Raji (cell line): ENCODE measurements around the gene TCF20.

Source experiments
- POLR2A ChIP-seq: IDR thresholded peaks from 2 replicates; pipeline ENCODE4 v1.6.1; 2011; ENCODE audit warnings: low read depth, low read length, control low read depth; ENCODE audit not compliant: insufficient read depth

Gene TCF20

DNA sequence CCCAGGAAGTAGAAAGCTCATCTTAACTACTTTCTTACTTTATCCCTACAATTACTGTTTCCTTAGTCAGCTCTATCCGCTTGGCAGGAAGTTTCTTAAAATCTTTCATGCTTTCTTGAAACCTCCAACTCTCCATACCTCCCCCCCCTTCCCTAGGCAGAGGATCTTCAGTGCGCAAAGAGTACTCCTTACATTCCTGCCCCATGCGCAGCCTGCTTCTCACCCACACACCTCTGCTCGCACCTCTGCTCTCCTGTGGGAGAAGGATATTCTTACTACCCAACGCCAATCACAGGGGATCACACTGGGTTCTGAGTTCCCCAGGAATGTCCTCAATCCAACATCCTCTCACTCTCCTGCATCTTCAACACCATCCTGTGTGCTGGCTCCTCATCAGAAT is 12.3 kb downstream of the TCF20 start:
- no peak for TF ChIP-seq POLR2A

DNA sequence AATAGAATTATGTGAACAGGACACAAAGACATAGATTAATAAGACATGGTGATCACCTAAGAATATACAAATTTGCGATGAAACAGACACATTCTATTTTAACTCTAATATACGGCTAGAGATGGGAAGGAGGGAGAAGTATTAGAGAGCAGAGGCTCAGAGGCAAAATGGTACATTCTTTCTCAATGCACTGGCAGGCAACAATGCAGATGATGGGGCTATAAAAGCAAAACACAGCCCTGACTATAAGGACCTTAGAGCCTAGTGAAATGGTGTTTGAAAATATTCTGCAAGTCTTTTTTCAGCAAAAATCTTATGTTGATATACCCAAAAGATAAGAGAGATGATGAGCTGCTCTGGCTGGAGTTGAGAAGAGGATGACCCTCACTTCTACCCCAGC is 13.1 kb downstream of the TCF20 start:
- TF ChIP-seq POLR2A: no peak

DNA sequence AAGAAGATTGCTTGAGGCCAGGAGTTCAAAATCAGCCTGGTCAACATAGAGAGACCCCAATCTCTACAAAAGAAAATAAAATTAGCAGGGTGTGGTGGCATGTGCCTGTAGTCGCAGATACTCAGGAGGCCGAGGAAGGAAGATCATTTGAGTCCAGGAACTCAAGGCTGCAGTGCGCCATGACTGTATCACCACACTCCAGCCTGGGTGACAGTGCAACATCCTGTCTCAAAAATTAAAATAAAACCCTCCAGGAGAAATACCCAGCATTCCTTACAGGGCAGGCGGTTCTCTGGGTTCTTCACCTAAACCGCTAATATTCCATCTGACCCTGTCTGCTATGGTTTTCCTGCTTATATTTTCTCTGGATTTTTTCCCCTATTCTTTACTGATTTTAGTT is 13.5 kb downstream of the TCF20 start:
- no peak for TF ChIP-seq POLR2A

DNA sequence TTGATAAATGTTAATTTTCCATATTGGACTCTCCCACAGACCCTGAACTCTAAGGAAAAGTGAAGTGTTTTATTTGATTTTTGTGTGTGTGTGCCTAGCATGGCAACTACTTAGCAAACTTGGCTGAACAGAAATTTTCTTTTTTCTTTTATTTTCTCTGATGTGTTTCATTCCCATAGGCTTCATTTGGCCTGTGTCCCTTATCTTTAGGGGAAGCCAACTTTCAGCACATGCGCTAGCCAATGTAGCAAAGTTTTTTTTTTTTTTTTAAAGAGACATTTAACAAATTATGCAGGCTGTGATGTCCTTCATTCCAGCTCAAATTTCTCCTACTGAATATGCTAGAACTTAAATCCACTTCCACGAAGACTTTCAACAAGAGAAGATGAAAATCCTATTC is 14.2 kb downstream of the TCF20 start:
- no peak for TF ChIP-seq POLR2A

DNA sequence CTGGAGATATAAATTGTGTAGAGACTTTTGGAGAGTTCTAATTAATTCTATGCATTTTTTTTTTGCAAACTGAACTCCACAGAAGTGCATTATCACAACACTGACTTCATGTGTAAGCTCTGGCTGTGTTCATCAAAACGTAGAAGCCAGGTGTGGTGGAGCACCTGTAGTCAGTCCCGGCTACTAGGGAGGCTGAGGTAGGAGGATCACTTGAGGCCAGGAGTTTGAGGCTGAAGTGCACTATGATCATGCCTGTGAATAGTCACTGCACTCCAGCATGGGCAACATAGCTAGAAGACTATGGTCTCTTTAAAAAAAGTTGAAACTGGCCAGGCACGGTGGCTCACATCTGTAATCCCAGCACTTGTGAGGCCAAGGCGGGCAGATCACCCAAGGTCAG is 20.6 kb downstream of the TCF20 start:
- no peak for TF ChIP-seq POLR2A

DNA sequence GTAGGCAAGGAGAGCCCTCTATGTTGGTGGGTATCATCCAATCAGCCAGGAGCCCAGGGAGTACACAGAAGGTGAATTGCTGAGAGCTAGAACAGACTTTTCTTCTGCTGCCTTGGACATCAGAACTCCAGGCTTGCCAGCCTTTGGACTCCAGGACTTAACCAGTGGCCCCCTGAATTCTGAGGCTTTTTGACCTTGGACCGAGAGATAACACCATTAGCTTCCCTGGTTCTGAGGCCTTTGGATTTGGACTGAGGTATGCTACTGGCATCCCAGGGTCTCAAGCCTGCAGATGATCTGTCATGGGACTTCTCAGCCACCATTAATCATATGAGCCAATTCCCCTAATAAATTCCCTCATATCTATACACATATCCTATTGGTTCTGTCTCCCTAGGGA is 21.5 kb downstream of the TCF20 start:
- TF ChIP-seq POLR2A: no peak

DNA sequence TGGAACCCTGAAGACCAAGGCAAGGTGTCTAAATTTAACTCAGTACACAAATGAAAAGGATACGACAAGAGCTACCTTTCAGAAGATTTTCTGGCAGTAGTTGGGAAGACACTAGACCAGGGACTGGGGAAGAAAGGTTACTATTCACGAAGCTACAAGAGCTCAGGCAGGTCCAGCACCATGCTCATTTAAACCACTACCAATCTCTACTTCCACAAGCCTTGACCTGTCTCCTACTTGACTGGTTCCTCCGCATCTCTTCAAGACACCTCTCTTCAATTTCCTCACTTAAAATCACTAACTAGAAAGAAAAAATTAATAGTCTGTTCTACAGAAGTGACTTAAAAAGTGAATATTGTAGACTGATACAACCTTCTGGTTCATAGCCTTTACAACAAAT is 22.9 kb downstream of the TCF20 start:
- no peak for TF ChIP-seq POLR2A

DNA sequence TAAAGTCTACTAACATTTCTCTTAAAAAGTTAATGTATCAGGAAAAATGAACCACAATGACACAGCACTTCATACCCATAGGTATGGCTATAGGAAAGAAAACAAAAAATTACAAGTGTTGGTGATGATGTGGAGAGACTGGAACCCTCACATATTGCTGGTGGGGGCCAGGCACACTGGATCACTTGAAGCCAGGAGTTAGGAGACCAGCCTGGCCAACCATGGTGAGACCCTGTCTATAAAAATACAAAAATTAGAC is 26.7 kb downstream of the TCF20 start:
- no peak for TF ChIP-seq POLR2A

DNA sequence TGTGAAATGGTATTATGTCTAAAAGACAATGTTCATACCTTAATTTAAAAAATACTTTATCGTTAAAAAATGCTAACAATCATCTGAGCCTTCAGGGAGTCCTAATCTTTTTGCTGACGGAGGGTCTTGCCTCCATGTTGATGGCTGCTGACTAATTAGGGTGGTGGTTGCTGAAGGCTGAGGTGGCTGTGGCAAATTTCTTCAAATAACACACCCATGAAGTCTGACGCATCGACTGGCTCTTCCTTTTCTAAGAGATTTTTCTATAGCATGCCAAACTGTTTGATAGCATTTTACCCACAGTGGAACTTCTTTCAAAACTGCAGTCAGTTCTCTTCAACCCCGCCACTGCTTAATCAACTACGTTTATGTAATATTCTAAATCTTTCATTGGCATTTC is 33.6 kb downstream of the TCF20 start:
- TF ChIP-seq POLR2A: no peak

DNA sequence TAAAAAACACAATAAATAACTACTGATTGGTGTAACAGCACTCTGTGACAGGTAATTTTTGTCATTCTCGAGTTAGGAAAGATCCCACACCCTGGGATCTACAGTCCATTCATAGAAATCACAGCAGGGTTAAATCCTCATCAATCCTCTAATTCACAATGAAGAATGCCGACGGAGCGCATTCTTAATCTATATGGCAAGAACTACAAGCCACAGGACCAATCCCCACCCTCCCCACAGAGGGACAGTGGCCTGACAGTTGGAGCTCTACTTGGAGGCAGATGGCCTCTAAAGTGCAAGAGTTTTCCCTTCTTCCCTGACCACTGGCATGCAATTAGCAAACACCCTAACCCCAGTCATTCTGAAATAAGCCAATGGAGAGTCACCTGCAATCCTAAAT is 34.2 kb downstream of the TCF20 start:
- no peak for TF ChIP-seq POLR2A

DNA sequence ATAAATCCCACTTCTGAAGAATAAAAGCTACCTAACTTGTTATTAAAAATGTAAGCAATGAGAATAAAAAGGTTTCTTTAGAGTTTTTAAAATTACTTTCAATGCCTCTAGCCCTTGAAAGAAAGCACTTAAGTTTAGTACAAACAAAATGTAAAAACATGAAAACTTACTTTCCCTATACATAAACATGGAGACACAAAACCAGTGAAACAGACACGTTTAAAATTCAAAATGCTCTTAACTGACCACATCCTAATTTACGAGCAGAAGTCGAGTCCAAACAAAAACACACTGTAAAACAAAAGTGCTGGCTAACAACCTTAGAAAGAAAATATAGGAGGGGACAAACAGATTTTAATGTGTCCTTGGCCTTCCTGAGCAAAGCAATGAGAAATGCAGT is 36.6 kb downstream of the TCF20 start:
- no peak for TF ChIP-seq POLR2A

DNA sequence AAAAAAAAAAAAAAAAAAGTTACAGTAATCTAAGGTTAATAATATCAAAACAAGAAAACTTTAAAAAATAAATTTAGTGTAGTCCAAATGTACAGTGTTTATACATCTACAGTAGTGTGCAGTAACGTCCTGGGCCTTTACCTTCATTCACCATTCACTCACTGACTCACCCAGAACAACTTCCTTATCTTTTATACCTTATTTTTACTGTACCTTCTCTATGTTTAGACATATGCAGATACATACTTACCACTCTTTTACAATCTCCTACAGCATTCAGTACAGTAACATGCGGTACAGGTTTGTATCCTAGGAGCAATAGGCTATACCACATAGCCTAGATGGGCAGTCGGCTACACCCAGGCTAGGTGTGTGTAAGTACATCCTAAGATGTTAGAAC is 38.5 kb downstream of the TCF20 start:
- TF ChIP-seq POLR2A: no peak

DNA sequence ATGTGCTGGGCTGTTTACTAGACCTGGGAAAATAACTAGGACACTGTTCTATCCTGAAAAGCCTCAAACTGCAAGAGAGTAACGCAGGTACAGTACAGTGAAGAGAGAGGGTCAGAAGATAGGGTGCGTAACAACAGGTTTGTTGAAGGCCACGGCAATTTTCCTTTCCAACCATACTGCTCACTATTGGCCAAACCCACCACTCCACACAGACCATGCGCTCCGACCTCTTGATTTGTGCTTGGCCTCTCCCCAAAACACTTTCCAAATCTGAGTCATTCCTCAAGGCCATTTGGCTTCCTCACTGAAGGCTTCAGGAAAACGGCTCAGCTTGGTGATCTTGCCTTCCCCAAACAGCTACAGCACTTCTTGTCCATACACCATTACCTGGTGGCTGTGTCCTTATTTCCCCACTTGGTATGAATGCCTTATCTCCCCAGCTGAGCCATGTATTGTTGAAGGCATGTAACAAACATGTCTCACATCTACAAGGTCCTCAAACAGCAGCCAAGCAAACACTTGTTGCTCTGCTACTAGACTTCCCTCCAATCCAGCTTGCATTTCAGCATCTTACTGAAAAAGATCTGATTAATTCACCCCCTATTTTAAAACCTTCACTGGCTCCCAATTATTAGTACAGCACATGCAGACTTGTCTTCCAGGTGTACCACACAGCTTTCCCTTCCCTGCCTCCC is 40.9 kb downstream of the TCF20 start:
- no peak for TF ChIP-seq POLR2A

DNA sequence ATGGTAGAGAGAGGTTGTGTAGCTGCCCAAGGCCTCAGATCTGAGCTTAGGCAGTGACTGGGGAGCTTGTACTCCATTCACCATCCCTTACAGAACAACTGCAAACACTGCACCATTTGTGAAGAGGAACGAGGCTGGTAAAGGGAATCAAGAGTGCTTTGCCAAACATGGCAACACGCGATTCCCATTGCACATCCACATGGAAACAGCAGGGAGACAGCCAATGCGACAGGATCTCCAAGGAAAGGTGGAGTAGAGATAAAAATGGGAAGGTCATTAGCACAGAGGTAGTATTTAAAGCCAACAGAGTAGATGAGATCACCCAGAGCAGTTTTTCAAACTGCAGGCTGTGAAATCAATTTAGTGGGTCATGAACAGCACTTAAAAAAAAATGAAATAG is 42.0 kb downstream of the TCF20 start:
- no peak for TF ChIP-seq POLR2A

DNA sequence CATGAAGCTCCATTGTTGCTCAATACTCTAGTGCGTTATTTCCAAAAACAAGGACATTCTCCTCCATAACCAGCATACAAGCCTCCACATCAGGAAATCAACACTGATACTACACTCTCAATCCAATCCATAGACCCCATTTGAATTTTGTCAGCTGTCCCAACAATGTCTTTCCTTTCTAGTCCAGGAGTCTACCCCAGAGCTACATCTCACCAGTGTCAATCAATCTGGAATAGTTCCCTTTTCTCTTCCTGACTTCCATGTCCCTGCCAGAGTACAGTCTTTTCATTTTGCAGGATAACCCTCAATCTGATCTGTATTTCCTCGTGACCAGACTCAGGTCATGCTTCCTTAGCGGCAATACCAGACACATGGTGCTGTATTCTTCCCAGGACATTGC is 43.0 kb downstream of the TCF20 start:
- TF ChIP-seq POLR2A: no peak

DNA sequence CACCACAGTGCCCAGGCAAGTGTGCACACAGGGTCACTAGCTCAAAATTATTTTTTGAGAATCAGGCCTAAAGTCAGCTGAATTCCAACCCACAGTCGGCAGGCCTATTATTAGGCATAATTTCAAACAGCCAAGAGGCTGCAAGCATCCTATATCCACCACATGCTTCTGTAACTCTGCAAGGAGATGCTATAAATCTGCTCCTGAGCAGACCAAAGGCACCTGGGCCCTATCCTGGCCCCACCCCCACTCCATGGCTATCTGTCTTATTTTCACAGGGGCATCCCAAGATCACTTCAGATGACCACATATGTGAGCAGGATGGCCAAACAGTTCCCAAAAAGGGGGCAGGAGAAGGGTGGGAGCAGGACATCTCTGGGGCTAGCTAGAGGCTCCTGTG is 44.6 kb downstream of the TCF20 start:
- TF ChIP-seq POLR2A: no peak

DNA sequence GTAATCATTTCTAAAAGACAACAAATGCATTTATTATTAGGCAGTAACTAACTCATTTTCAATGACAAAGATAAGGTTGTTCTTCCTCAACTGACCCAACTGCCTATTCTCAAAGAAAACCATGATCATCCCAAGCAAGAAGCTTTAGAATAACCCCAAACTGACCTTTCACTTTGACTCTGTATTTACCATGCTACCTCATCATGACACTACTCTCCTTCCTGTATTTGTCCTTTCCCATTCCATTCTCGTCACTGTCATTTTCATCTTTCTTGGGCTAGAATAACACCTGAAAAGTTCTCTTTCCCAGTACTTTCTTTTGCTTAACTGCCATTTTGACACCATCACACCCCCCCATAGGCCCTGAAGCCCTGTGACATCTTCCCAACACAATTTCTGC is 48.3 kb downstream of the TCF20 start:
- no peak for TF ChIP-seq POLR2A
